Stimulated activated CD4-positive, alpha-beta T cell treated with anti-CD3 and anti-CD28 coated beads, Interleukin-4, amount 100 ng/mL, for 48 hours (primary cell): ENCODE measurements around the gene GALK2.
"Not testable (repeated sequence)": the region's sequence is repeated elsewhere in the genome, so short reads cannot be mapped to it uniquely, and the experiment has no call there.

ENCODE experiments used
- DNase-seq, 2 donors: peaks; one replicate each; pipeline ENCODE4 v3.0.0-alpha.2; 2020; ENCODE audit warnings: low read depth in 2 of 2

Gene GALK2

GRCh38 chr15:49164865-49165264 is 5.2 kb upstream of the GALK2 start:
- no peak for DNase-seq

GRCh38 chr15:49168016-49168415 is 2.0 kb upstream of the GALK2 start:
- DNase-seq = no peak

DNA sequence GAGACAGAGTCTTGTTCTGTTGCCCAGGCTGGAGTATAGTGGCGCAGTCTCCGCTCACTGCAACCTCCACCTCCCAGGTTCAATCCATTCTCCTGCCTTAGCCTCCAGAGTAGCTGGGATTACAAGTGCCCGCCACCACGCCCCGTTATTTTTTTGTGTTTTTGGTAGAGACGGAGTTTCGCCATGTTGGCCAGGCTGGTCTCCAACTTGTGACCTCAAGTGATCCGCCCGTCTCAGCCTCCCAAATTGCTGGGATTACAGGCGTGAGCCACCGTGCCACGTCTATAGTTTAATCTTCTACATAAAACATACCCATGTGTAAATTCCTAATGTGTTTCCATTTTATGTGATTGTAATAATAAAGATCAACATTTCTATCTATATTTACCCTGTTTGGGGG is 1.7 kb downstream of the GALK2 start:
- DNase-seq = no peak

DNA sequence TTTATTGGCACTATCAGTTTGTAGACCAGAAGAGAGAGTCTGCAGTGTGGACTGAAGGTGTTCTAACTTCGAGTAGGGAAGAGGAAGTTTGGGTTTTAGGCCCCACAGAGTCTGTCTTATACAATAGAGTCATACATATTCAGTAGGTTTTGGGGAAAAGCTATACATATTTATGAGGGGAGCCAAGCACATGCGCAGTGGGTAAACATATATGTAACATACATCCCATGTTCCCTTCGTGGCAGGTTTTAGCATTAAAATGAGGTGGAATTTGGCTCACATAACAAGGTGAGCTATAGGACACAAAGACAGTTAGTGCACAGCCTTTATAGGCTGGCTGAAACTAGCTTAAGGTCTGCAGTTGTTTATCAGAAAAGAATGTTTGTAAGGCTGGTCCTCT is 4.9 kb downstream of the GALK2 start:
- no peak for DNase-seq

DNA sequence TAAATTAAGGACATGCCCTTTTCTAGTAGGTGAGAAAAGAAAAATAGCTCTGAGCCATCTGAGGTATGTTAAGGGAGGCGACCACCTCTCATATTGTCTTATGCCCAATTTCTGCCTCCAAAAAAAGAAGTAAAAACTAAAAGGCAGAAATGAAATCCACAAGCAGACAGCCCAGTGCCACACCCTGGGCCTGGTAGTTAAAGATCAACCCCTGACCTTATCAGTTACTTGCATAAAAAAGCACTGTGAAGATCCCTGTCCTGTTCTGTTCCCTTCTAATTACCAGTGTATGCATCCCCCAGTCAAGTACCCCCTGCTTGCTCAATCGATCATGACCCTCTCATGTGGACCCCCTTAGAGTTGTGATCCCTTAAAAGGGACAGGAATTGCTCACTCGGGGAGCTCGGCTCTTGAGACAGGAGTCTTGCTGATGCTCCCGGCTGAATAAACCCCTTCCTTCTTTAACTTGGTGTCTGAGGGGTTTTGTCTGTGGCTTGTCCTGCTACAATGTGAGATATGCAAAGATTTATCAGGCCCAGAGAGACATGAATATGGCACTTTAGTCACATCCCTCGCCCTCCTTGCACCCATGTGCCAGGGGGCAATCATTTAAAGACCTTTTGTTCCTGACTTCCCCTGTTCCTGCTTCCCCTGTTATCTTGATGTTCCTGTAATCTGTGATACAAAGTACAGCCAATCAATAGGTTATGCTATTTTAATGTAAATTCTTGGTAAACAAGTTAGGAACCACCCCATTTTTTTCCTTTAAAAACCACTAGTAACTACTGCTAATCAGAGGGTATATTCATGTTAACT is 5.7 kb downstream of the GALK2 start:
- DNase-seq = not testable (repeated sequence)

- DNase-seq = no peak
Measured at GRCh38 chr15:49178497-49178896, 8.4 kb downstream of the GALK2 start.

GRCh38 chr15:49179433-49180190 is 9.6 kb downstream of the GALK2 start:
- no peak for DNase-seq

- no peak for DNase-seq
Measured at GRCh38 chr15:49182128-49182527, 12.1 kb downstream of the GALK2 start.

GRCh38 chr15:49183741-49184140 is 13.7 kb downstream of the GALK2 start:
- DNase-seq = not testable (repeated sequence)

GRCh38 chr15:49185473-49185872 is 15.4 kb downstream of the GALK2 start:
- no peak for DNase-seq

DNA sequence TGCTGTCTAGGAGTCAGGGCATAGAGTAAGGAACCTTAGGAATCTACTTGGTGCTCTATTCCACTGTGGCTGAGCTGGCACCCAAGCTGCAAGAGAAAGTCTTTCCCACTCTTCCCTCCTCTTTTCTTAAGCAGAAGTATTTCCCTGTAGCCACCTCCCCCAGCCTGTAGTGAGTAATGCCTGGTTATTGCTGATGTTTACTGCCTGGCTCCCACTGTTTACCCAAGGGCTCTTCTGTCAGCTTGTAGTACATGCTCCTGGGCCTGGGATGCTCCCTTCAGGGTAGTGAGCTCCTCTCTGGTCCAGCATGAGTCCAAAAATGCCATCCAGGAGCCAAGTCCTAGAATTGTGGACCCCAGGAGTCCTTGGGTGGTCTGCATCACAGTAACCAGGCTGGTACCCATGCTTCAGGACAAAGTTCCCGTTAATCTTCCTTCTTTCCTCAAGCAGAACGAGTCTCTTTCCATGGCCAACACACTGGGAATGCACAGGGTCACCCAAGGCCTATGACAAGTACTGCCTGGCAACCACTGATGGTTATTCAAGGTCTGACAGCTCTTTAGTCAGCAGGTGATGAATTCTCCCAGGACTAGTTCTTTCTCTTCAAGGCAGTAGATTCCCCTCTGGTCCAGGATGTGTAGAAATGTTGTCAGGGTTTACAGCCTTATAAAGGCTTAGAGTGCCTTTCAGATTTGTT is 17.6 kb downstream of the GALK2 start:
- no peak for DNase-seq

- DNase-seq = no peak
Measured at GRCh38 chr15:49188933-49189332, 18.9 kb downstream of the GALK2 start.

- no peak for DNase-seq
Measured at GRCh38 chr15:49189631-49190030, 19.6 kb downstream of the GALK2 start.

DNA sequence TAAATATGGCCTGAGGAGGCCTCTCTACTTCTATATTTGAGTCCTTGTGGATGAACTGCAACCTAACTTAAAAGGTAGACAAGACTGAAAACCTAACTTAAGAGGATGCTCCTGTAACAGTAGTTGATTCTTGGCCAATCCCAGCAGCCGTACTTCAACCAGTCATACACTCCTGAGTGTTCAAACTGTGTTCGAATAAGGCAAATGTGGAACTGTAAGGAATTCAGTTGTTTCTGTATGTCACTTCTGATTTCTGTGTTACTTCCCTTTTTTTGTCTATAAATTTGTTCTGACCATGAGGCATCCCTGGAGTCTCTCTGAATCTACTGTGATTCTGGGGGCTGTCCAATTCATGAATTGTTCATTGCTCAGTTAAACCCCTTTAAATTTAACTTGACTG is 20.5 kb downstream of the GALK2 start:
- no peak for DNase-seq

GRCh38 chr15:49191892-49192291 is 21.8 kb downstream of the GALK2 start:
- DNase-seq = no peak

- DNase-seq = no peak
Measured at GRCh38 chr15:49196856-49197255, 26.8 kb downstream of the GALK2 start.

GRCh38 chr15:49199666-49200065 is 29.6 kb downstream of the GALK2 start:
- DNase-seq = no peak

GRCh38 chr15:49200347-49200746 is 30.3 kb downstream of the GALK2 start:
- DNase-seq = no peak

DNA sequence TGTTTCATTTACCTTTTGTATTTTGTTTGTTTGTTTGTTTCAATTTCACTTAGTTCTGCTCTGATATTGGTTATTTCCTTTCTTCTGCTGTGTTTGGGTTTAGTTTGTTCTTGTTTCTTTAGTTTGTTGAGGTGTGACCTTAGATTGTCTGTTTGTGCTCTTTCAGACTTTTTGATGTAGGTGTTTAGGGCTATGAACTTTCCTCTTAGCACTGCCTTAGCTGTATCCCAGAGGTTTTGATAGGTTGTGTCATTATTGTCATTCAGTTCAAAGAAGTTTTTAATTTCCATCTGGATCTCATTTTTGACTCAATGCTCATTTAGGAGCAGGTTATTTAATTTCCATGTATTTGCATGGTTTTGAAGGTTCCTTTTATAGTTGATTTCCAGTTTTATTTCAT is 38.1 kb downstream of the GALK2 start:
- DNase-seq = not testable (repeated sequence)

DNA sequence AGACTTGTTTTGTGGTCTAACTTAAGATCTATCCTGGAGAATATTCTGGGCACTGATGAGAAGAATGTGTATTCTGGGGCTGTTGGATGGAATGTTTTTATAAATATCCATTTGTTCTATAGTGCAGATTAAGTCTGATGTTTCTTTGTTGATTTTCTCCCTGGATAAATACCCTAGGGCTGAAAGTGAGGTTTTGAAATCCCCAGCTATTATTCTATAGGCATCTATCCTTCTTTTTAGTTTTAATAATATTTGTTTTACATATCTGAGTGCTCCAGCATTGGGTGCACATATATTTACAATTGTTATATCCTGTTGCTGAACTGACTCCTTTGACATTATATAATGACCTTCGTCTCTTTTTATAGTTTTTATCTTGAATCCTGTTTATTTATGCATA is 42.9 kb downstream of the GALK2 start:
- no peak for DNase-seq

GRCh38 chr15:49215768-49216739 is 46.0 kb downstream of the GALK2 start:
- no peak for DNase-seq
